Occipital lobe (tissue), 3 donors: ENCODE data around the gene ANXA3. TPM values are rescaled to one million over a fixed set of nuclear protein-coding genes. Genes with fewer than 3 reads are reported as not detected.

Source experiments
- DNase-seq: peaks from one replicate; lab custom pipeline; 2025; lab: John Stamatoyannopoulos, UW
- small RNA-seq: library from RNA; depleted of rRNA; stranded (forward); fragments of <200 nt; gene quantifications from one replicate; pipeline ENCODE3, GENCODE V24; 2014
- total RNA-seq: library from RNA; depleted of rRNA; stranded (reverse); fragments of >200 nt; gene quantifications from one replicate; pipeline ENCODE4 v1.2.3, GENCODE V29; 2014

Gene ANXA3
- total RNA-seq, 1 donor from 2014 or later: 5.1 TPM

DNA sequence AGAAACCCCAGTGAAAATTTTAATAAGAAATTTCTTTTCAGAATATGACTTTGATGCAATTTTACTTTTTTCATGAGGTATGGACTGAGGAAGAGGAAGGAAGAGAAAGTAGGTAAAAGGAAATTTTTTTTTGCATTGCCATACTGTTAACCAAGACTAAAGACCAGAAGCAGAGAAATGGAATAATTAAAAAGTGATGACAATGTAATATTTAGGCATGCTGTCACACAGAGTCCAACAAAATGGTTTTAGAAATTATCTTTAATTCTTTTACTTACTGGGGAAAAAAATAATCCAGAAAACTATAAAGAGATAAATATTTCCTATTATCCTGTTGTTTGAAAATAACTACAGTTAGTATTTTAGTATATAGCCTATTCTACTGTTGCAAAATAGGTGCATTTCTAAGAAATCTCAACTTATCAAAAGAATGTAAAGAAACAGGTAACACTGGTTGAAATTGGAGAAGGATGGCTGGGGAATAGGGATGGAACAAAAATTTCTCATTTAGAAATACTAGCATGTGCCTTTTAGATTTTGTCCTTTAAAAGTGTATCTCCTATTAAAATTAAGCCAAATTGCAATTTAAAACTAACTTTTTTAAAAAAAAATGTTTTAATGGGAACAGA is 92.6 kb downstream of the ANXA3 start:
- DNase-seq: no peak

DNA sequence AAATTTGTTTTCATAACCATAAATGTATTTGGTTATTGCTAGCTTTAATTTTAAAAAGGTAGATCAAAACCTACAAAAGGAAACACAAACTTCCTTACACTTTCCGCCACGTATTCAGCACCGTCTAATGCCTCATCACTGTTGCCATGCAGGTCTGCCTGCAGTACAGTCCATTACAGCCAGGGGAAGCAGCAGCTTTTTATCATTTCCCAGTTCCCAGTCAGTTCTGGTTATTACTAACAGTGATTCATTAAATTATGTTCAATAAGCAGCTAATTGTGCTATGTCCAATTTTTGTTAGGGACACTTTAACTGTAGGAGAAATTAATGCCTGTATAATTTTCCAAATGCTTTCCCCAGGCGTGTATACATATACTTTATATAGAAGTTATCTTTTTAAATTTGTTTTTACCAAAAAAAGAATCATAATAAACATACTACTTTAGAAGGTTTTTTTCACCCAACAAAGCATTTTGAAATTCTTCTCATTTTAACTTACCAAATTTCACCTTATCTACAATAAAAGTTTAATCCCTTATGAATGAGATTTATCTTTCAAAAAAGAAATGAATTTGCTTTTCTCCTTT is 93.3 kb downstream of the ANXA3 start:
- no peak for DNase-seq

DNA sequence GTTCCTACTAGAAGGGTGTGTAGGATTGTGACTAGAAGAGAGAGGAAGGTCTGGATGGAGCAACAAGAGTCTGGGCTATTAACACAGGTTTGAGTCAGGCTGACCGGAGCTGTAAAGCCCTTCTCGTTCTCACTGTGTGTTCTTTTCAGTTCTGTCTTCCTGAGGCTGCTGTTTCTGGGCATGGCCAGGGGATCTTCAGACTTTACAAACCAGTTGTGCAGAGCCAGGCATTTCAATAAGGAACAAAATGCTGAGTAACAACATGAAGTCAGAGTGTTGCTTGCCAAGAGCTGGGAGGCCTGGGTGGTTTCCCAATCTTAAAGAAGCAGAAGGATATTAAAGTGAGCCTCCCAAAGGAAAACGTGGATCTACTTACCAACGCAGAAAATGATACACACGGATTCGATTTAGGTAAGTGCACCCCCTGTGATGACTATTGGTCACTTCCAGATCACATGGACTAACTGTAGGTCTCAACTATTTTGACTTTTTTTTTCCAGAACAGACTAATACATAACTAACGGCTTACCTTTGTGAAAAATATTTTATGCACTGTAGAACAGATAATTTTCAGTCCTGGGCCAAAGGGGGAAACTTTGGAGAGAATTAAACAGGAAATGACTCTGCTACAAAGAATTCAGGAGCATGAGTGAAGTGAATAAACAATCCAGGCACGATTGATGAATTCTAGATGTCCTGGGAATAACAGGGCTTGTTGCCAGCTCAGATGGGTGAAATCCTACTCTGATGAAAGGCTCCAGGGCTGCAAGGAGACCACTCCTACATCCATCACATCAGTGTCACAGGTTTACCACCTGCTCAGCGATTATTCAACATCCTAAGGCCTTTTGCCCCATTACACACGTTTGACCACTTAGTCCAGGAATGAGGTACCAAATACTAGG is 94.5 kb downstream of the ANXA3 start:
- DNase-seq: peak; percentile 31

DNA sequence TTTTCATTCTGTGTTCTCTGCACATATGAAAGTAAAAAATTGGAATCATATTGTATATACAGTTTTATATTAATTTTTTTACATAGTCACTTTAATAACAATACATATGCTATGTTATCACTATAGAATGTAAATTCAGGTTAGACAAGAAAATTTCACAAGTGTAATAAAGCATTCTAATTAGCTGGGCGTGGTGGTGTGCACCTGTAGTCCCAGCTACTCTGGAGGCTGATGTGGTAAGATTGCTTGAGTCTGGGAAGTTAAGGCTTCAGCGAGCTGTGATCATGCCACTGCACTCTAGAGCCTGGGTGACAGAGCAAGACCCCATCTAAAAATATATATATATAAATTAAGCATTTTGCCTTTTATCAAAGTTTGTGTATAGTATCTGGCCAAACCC is 95.7 kb downstream of the ANXA3 start:
- DNase-seq: no peak

DNA sequence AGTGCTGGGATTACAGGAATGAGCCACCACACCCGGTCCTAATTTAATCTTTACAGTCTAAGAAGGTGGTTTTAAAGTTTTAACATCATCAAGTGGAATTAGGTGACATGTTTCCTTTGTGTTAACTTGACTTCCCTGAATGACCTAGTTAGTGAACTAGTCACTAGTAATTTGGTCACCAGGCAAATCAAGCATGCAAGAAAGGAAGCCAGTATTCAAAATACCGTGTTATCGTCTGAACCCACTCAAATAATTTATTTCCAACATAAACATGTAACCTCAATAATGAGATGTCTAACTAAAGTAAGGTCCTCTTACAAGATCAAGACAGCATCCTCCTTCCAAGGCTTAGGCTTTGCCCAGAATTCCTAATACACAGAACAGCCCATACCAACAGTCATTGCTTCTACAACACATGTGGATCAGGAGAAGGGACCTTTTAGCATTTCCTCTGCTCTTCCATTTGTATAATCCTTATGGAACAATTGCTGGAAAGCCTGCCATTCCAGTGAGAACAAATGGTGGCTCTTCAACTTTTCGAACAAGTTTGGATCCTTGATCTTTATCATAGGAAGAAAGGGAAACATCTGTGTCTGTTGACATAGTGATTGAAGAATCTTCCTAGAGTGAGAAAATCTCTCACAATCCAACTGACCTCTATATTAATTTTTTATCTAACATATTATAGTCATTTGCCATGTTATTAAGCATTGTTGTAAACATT is 97.2 kb downstream of the ANXA3 start:
- DNase-seq: no peak

DNA sequence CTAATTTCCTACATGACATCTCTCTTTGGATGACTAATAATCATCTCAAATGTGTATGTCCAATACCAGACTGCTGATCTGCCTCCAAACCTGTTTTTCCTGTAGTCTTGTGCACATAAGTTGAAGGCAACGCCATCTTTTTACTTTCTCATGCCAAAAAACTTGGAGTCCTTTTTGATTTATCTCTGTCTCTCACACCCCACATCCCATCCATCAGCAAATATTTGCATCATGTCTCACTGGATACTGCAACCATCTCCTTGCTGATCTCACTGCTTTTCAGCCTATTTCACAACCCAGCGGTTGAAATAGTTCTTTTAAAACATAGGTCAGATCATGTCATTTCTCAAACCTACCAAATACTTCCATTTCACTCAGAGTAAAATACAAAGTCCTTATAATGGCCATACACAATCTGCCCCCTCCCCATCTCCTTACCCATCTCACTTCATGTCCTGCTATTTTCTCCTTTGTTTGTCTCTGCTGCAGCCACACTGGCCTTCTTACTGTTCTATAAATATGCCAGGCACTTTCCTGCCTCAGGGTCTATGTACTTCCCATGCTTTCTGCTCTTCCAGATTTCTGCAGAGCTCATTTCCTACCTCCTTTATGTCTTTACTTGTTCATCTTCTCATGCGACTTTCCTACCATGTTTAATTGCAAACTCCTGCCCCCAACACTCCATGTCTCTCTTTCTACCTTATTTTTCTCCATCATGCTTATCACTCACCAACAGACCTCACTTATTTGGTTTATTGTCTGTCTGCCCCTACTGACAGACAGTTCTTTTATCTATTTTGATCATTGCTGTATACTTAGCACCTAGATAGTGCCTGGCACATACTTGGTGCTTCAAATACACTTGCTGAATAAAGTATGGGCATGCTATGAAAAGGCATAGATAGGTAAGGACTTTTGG is 98.8 kb downstream of the ANXA3 start:
- DNase-seq: no peak

DNA sequence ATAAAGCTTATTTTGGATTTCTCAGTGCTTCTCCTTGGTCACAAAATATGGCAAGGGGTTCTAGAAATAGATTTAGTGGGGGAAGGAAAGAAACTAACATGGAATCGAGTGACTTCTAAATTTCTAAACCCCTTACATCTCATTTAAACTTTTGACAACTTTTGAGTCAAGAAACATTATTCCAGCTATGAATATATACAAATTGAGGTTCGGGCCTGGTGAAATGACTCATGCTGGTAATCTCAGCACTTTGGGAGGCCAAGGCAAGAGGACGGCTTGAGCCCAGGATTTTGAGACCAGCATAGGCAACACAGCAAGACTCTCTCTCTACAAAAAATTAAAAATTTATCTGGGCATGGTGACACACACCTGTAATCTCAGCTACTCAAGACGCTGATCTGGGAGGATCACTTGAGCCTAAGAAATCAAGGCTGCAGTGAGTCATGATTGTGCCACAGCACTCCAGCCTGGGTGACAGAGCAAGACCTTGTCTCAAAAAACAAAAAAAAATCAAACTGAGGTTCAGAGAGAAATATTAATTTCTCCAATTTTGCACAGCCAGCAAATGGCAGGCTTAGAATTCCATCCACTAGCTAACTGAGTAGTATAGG is 99.8 kb downstream of the ANXA3 start:
- DNase-seq: no peak

DNA sequence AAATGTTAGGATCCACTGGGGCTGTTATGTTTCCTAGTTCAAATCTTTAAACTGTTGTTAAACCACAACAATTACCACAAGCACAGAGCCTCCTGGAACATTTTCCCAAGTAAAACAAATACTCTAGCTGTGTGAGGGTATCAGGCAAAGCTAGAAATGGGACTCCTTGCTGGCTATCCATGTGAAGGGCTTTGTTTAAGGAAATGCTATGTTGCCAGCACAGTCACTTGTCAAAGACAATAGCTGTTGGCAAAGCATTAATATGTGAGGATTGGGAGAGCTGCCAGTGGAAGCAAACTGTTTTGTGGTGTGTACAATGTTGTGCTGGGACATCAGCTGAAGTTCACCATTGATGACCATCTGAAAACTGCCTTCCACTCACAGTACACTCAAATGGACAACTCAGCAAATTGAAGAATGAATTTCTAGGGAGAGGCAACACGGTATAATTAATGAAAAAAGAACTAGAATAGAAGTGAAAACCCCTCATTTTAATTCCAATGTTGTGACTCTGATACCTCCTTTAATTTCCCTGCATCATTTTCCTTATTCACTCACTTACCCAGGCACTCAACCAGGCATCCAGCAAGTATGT is 100.8 kb downstream of the ANXA3 start:
- peak; percentile 45 for DNase-seq

DNA sequence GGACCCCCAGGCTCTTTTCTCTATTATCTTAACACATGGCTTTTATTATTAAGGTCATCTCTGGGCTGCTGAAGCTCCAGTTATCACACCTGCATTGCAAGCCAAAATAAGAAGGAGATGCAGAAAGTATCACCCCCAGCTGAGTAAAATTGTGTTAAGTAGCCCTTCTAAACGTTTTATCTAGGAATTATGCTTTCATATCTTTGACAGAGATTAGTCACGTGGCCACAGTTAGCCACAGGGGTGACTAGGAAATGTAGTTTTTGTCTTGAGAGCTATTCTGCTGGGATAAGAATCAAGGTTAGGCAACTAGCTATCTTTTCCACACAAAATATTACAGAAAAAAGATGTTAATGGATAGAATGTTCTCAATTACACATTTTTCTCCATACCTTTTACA is 102.1 kb downstream of the ANXA3 start:
- no peak for DNase-seq

DNA sequence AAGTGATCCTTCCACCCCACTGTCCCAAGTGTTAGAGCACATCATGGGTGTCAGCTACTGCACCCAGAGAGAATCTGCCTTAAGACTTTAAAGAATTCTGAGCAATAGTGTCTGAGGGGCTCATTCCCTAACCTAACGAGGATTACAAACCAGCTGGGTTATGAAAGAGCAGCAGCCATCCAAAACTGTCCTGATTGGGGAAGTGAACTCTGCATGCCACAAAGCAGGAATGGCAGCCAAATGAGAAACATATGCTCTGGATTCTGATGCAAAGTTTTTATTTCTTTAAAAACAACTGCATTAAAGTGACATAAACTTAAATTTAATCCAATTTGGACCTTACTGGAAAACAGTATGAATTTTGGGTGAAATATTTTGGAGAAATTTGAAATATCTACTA is 103.2 kb downstream of the ANXA3 start:
- DNase-seq: no peak

DNA sequence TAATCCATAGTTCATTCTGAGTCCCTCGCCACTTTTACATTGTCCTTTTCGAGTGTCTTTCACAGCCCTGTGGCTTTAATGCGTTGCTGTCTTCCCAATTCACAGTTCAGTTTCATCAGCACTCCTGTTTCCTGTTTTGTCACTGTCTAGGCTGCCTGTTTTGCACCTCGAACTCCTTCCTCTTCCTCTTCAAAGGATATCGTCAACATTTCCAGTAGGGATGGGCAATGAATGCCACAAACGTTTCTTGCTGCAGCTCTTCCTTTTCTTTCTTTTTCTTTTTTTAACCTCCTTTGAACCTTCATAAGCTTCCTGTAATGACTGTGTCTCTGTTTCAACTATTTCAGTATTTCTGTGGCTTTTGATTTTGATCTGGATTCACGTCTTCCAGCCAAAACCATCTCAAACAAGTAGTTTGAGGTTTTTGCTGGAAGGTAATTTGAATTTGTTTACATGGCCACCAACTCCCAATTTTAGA is 105.4 kb downstream of the ANXA3 start:
- DNase-seq: no peak

DNA sequence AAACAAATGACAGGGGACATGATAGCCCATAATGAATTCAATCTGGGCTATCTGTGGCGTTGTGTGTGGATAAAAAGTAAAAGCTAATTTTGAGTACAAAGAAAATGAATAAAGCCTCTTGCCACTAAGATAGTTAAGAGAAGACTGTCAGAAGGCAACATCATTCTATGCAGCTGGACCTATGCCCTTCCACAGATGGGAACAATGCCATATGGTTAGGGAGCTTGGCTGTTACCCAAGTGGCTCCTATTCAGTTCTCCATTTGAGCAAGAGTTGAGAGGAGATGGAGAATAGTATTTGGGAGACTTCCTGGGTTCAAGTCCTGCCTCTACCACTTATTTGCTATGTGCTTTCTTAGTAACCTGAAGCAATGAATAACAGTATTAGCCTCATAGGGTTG is 107.7 kb downstream of the ANXA3 start:
- no peak for DNase-seq

DNA sequence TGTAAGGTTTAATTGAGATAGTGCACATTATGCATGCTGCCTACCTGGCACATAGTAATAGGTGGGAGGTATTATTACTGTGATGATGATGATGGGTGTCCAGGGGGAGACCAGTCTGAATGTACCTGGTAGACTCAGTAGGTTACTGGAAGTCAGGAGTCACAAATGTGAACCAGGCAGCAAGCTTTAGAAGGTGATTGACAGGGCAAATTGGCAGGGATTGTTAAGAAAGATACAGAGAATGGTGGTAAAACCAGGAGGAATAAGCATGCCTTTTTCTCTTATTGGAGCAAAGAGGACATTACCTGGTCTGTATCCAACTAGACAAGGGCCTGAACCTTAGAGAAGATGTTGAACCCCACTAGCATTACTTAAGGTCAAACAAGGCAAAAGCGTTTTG is 108.1 kb downstream of the ANXA3 start:
- DNase-seq: no peak

Small RNA genes within 50 kb of the gene (small RNA-seq; reads per million reads assigned to genes)
- not detected for gene HIGD1AP13
- gene RF00019: not detected

Other genes with a start within 250 kb of the ANXA3 start
- gene BMP2K, start 224.6 kb downstream of the ANXA3 start, total RNA-seq: 80.6 TPM